Measurements from ENCODE around the gene CLDN34.

The CLDN34 gene

GRCh38 chrX:9966775-9967408 lies at the start of gene CLDN34:
Gene CLDN34 (plus strand): TSS chrX:9967358. CDS start chrX:9967358, 0 bp downstream.
- no peak for DNase-seq (ENCODE audit: low read depth)

- DNase-seq (ENCODE audit: low read depth), result no peak
Observed at GRCh38 chrX:9917861-9918260, 49.3 kb upstream of the CLDN34 start.

- DNase-seq (ENCODE audit: low read depth), result no peak
Observed at GRCh38 chrX:9919632-9920172, 47.5 kb upstream of the CLDN34 start.

GRCh38 chrX:9921407-9921806 lies 45.8 kb upstream of the CLDN34 start:
- DNase-seq (ENCODE audit: low read depth), result no peak

GRCh38 chrX:9923357-9923756 lies 43.8 kb upstream of the CLDN34 start:
- no peak for DNase-seq (ENCODE audit: low read depth)

GRCh38 chrX:9926002-9926401 lies 41.2 kb upstream of the CLDN34 start:
- no peak for DNase-seq (ENCODE audit: low read depth)

GRCh38 chrX:9927698-9928482 lies 39.3 kb upstream of the CLDN34 start:
- DNase-seq (ENCODE audit: low read depth), result no peak

- DNase-seq (ENCODE audit: low read depth), result no peak
Observed at GRCh38 chrX:9935436-9935835, 31.7 kb upstream of the CLDN34 start.

GRCh38 chrX:9937761-9938160 lies 29.4 kb upstream of the CLDN34 start:
- DNase-seq (ENCODE audit: low read depth), result no peak

- no peak for DNase-seq (ENCODE audit: low read depth)
Observed at GRCh38 chrX:9938516-9938915, 28.6 kb upstream of the CLDN34 start.

GRCh38 chrX:9940421-9940820 lies 26.7 kb upstream of the CLDN34 start:
- no peak for DNase-seq (ENCODE audit: low read depth)

- peak; percentile 24 for DNase-seq (ENCODE audit: low read depth)
Observed at GRCh38 chrX:9942086-9942485, 25.1 kb upstream of the CLDN34 start.

GRCh38 chrX:9943420-9943819 lies 23.7 kb upstream of the CLDN34 start:
- no peak for DNase-seq (ENCODE audit: low read depth)

- no peak for DNase-seq (ENCODE audit: low read depth)
Observed at GRCh38 chrX:9947131-9947794, 19.9 kb upstream of the CLDN34 start.

GRCh38 chrX:9948406-9948805 lies 18.8 kb upstream of the CLDN34 start:
- no peak for DNase-seq (ENCODE audit: low read depth)

GRCh38 chrX:9952300-9952699 lies 14.9 kb upstream of the CLDN34 start:
- DNase-seq (ENCODE audit: low read depth), result no peak

- no peak for DNase-seq (ENCODE audit: low read depth)
Observed at GRCh38 chrX:9953396-9953795, 13.8 kb upstream of the CLDN34 start.

- DNase-seq (ENCODE audit: low read depth), result no peak
Observed at GRCh38 chrX:9955506-9955905, 11.7 kb upstream of the CLDN34 start.

- no peak for DNase-seq (ENCODE audit: low read depth)
Observed at GRCh38 chrX:9957743-9958142, 9.4 kb upstream of the CLDN34 start.

- no peak for DNase-seq (ENCODE audit: low read depth)
Observed at GRCh38 chrX:9958183-9958582, 9.0 kb upstream of the CLDN34 start.

GRCh38 chrX:9961750-9962149 lies 5.4 kb upstream of the CLDN34 start:
- DNase-seq (ENCODE audit: low read depth), result no peak

- DNase-seq (ENCODE audit: low read depth), result no peak
Observed at GRCh38 chrX:9977635-9978034, 10.5 kb downstream of the CLDN34 start.

GRCh38 chrX:9980401-9980800 lies 13.2 kb downstream of the CLDN34 start:
- no peak for DNase-seq (ENCODE audit: low read depth)
